ENCODE measurements around the gene CNNM4. TPM values are rescaled to one million over a fixed set of nuclear protein-coding genes. Genes with fewer than 3 reads are reported as not detected.
"Not testable (repeated sequence)": the region's sequence is repeated elsewhere in the genome, so short reads cannot be mapped to it uniquely, and the experiment has no call there.

CNNM4 gene
- polyA plus RNA-seq, 10 donors: 16.4 to 39.2 (median 29.7) TPM

DNA sequence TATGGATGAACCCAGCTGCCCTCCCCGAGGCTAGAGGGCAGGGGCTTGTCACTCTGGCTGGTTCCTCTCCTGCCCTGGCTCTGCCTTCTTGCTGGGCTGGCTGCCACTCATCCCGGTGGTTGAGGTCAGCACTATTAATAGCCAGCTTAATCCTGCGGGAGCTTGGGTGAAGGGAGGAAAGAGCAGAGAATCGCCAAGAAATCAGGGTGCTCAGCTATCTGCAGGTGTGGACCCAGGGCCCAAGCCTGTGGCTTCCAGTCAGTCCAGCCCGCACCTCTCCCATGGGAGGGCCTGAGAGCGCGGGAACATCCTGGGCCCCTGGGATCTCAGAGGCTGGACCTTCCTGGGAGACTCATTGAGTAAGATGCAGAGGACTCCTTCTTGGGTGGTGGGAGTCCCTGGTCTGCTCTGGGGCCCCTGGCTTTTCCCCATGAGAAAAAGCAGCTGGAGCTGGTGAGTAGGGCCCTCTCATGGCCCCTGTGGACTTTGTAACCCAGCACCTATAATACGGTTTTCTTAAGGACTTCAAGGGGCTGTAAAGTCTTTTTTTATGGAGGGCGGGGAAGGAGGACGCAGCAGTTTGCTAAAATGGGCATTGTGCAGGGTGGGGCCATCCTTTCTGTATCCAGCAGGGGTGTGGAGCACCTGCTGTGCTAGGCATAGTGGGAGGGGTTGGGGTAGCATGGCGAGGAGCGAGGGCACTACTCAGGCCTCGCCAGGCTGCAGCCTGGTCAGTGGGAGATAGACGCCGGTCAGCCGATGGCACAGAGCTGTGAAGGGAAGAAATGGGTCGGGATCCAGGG is 27.9 kb downstream of the CNNM4 start:
- peak; percentile 45 to 59 (median 56) for DNase-seq

DNA sequence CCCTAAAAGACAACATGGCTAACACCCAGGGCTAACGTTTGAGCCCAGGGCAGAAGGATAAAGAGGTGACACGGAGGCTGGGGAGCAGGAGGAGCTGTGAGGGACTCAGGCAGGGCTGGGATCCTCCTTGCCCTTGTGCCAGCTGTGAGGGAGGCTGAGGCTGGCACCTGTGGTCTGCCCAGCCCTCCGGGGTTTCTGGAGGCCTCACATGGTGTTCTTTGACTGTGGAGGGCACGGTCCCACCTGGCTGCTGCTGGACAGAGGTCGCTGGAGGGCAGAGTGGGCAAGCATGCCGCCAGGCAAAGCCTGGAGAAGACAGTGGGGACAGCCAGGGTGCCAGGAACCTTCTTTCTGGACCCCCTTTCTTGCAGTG is 28.5 kb downstream of the CNNM4 start:
- no peak for DNase-seq

- DNase-seq: no peak
These were observed 32.4 kb downstream of the CNNM4 start for GRCh38 chr2:96792772-96793749.

DNA sequence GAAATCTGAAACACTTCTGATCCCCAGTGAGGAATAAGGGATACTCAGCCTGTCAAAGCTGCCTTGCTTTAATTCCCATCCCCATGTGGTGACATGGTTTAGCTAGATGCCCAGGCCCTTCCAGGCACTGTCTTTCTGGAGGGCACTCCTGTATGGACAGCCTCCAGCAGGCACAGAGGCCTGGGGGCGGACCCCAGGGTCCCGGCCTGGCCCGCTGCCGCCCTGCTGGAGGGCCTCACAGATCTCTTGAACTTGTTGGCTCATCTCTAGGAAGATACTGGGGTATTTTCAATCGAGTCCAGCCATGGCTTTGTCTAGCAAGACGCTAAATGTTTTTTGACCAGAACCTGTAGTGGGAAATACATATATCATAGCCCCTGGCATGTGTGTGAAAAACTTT is 34.4 kb downstream of the CNNM4 start:
- DNase-seq: no peak

DNA sequence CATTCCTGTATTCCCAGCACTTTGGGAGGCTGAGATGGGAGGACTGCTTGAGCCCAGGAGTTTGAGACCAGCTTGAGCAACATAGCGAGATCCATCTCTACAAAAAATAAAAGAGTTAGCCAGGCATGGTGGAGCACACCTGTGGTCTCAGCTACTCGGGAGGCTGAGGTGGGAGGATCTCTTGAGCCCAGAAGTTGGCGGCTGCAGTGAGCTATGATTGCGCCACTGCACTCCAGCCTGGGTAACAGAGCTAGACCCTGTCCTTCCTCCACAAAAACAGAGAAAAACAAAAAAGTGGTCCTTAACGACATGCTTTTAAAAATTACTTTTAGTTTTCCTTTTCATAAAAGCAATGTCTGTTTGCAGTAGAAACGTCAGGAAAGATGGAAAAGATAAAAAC is 35.8 kb downstream of the CNNM4 start:
- DNase-seq: not testable (repeated sequence)

- no peak for DNase-seq
These were observed 36.4 kb downstream of the CNNM4 start for GRCh38 chr2:96797066-96797625.

GRCh38 chr2:96798733-96799622 is 38.3 kb downstream of the CNNM4 start:
- DNase-seq: no peak

GRCh38 chr2:96799623-96799935 is 38.9 kb downstream of the CNNM4 start:
- no peak for DNase-seq

DNA sequence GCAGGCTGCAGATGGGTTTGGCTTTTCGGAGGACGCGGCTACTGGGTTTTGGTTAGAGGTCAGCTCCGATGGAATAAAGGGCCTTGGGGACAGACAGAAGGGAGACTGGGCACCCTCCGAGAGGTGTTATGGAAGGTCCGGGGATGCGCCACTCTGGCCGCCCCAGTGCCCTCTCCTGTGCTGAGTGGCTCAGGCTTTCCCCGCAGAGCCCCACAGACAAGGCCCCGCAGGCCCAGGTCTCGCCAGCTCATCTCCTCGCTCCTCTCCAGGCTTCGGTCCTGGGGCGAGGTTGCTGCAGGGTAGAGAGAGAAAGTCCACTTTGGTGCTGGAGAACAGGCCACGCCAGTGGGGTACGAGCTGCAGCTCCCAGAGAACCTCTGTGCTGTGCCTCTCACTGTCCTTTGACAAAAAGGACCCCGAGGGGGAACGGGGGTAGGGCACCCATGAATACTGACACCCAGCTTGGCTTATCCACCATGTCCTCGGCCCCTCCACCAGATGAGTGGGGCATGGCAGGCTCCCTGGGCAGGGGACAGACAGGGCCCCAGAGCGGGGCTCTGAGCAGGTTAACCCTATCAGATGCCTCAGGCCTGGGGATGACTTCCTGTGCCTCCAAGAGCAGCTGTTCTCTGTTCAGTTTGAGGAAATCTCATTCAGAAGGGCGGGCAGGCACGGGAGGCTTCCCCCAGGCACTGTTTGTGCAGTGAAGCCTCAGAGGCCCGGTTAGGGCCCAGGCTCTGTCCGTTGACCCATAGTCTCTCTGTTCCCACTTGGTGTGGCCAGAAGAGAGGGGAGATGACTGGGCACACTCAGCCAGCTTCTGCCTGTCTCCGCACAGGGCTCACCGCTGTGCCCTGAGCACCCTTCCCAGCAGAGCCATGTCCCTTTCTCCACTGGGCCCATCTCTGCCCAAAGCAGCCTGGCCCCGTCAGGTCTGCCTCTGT is 39.6 kb downstream of the CNNM4 start:
- DNase-seq: no peak

DNA sequence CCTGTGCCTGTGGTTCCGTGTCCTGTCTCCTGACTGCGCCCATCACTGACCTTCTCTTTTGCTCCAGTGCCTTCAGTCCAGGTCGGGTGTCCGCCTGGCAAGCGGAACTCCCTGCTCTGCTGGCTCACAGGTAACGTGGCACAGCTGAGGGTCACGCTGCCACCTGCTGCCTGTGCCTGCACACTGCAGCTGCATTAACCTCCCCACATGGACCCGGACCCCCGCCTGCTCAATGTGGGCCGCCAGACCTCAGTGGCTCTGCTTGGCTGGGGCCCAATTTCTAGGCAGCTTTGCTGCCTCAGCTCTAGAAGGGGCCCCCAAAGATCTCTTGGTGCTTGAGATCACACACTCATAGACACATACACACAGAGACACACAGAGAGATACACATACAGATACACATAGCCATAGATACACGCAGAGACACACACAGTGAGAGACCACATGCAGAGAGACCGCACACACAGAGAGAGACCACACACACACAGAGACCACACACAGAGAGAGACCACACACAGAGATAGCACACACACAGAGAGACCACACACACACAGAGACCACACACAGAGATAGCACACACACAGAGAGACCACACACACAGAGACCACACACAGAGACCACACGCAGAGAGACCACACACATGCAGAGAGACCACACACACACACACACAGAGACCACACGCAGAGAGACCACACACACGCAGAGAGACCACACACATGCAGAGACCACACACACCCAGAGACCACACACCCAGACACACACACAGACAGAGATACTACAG is 40.5 kb downstream of the CNNM4 start:
- DNase-seq: peak; percentile 39 to 80 (median 69)

GRCh38 chr2:96801786-96802595 is 41.3 kb downstream of the CNNM4 start:
- DNase-seq: no peak

- no peak for DNase-seq
These were observed 42.0 kb downstream of the CNNM4 start for GRCh38 chr2:96802721-96803120.

DNA sequence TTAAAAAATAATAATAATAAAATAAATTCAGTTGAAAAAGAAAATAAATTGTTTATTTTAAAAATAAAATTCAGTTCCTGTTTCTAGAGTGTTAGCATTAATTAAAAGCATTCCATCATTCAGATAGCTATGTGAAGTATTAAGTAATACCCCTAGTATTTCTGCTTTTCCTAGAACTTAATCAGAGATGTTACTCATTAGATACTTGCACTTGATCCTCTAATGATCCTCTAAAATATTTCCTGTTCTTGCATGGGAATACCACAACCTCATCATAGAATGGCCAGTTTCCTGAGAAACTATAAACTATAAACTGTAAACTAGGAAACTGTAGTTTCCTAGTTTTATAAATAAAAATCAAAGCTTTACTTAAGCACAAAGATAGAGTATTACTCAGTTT is 44.3 kb downstream of the CNNM4 start:
- no peak for DNase-seq

GRCh38 chr2:96805946-96806345 is 45.2 kb downstream of the CNNM4 start:
- DNase-seq: not testable (repeated sequence)

- no peak for DNase-seq
These were observed 45.9 kb downstream of the CNNM4 start for GRCh38 chr2:96806468-96807126.

DNA sequence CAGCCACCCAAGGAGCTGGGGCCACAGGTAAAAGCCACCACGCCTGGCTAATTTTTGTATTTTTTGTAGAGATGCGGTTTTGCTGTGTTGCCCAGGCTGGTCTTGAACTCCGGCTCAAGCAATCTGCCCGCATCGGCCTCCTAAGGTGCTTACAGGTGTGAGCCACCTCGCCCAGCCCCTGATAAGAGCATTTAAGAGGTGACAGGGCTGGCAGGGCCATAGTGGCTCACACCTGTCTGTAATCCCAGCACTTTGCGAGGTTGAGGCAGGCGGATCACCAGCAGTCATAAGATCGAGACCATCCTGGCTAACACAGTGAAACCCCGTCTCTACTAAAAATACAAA is 46.4 kb downstream of the CNNM4 start:
- no peak for DNase-seq

DNA sequence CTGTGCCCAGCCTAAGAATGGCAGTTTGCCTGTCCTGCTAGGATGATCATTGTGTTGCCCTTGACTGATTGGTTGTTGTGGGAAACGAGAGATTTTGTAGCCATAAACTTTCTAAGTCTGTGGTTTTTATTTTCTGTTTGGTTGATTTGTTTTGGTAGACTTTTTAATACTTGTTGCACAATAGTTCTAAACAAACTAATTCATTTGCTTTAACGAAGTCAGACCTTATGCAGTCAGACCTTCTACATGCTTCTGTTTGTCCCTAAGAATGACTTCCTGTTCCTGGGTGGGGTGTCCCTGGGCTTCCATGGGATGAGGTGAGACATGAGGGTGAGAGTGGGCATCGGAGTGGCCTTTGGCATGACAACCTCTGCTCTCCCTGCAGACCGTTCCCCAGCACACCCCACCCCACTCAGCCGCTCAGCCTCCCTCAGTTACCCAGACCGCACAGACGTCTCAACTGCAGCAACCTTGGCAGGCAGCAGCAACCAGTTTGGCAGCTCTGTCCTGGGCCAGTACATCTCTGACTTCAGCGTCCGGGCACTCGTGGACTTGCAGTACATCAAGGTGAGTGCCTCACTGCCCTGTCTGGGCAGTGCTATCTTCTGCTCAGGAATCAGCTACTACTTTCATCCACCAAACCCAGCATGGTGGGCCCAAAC is 47.6 kb downstream of the CNNM4 start:
- no peak for DNase-seq
